Amniotic stem cell (primary cell): ENCODE results near the gene DSCAML1.

Experiments used
- DNase-seq: peaks from one replicate; lab custom pipeline; 2025; lab: John Stamatoyannopoulos, UW

DSCAML1 gene

DNA sequence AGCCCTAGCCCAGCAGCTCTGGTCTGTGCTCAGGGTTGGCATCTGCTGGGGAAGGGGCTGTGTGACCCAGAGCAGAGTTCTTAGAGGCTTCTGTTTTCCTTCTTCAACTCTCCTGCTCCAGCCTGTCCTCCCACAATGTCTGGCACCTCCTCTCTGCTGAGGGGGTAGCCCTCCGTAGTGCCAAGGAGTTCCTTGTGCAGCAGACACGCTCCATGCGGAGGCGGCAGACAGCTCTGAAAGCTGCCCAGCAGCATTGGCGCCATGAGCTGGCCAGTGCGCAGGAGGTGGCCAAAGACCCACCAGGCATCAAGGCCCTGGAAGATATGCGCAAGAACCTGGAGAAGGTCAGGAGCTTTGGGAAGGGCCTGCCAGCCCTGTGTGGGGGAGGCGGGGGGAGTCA, 400.0 kb downstream of the DSCAML1 start:
- no peak for DNase-seq

- DNase-seq = no peak
Observed at GRCh38 chr11:117395476-117395875, 401.5 kb downstream of the DSCAML1 start.

DNA sequence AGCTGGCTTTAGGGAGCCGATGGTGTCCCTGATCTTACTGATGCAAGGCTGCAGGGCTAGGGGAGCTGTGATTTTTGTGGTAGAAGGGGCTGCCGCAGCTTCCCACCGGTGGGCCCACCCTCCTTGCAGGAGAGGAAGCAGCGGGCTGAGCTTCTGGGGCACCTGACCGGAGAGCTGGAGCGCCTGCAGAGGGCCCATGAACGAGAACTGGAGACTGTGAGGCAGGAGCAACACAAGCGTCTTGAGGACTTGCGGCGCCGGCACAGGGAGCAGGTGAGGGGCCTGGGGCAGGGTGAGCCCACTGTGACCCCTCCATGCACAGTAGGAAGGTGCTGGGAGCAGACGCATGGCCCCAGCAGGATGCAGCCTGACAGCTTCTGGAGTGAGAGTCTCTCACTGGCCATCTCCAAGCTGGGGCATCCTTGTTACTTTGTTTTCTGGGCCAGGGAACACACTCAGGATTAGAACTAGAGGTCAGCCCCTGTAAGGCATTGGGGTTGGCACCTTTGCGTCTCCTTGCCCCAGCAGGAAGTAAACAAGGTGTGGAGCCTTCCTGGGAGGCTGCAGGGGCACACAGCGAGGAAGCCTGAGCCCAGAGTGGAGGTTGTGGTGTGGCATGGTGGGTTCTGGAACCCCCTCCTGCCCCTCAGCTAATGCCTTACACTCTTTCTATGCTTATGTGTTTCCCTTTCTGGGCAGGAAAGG, 402.6 kb downstream of the DSCAML1 start:
- no peak for DNase-seq

- DNase-seq = no peak
Observed at GRCh38 chr11:117392979-117393378, 404.0 kb downstream of the DSCAML1 start.

DNA sequence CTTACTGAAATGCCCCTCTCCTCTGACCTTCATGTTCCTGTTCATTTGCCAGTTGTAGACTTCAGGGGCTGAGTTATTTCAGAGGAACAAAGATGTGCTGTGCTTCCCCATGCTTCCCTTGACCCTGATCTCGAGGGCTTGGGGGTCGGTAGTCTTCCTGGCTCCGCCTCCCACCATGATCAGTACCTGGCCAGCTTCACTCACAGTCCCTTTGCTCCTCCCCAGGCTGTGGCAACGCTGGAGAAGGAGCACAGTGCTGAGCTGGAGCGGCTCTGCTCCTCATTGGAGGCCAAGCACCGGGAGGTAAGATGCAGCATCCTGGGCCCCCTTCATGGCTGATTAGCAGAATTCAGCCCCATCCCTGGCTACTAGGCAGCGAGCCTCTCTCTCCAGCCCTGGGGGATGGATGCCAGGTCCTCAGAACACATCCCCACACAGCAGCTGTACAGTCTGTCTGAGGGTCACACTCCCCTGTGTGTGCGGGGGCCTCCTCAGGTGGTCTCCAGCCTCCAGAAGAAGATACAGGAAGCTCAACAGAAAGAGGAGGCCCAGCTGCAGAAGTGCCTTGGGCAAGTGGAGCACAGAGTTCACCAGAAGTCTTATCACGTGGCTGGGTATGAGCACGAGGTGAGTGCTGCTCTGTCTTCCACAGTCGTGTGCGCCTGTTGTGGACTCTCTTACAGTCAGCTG, 404.9 kb downstream of the DSCAML1 start:
- no peak for DNase-seq

DNA sequence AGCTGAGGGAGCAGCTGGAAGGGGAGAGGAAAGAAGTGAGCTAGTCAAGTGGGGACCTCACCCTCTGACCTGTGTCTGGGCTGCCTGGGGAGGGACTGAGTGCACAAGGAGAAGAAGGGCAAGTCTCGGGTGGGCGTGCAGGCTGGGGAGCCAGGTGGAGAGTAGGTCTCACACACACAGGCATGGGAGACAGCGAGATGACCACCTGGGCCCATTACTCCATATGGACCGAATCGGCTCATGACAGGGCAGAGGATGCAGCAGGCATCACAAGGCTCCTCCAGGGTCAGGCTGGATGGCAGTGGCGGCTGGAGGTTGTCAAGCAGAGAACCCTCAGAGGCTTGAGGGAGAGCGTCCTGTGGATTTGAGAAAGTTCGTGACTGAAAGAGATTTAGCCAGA, 405.8 kb downstream of the DSCAML1 start:
- no peak for DNase-seq

DNA sequence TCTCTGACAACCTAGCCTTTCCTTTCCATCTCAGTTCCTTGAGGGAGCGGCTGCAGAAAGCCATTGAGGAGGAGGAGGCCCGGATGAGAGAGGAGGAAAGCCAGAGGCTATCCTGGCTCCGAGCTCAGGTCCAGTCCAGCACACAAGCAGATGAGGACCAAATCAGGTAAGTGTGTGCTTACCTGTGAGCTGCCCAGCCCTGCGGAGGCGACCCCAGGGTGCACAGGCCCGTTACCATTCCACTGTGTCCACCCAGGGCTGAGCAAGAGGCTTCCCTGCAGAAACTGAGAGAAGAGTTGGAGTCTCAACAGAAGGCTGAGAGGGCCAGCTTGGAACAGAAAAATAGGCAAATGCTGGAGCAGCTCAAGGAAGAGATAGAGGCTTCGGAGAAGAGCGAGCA, 406.3 kb downstream of the DSCAML1 start:
- DNase-seq = no peak

DNA sequence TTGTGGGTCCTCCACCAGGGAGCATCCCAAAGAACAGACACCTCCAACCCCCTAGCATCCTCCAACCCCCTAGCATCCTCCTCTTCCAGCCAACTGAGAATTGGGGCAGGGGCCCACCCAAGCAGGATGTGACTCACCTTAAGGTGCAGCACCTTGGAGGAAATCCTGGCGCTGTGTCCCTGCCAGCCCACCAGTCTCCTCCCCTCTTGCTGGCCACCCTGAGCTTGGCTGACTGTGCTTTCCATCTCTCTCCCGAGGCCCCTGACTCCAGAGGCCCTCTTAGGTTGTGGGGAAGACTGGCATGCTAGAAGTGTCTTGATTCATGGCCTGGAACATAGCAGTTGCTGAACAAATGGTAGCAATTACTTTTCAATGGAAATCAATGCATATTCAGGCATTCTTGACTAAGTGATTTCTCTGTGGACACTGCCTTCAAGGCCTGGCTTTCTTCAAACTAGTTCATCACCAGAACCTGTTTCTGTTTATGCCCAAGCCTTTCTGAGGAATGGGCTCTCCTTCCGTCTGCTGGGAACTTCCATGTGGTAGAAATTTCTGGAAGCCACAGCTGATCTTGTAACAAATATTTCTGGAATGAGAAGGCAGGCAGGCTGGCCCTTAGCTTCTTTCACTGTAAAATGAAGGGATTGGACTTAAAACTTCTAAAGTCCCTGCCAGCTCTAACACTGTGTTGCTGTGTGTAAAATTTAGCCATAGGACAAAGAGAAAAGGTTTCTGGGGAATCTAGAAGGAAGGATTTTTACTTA, 408.8 kb downstream of the DSCAML1 start:
- no peak for DNase-seq

GRCh38 chr11:117385906-117386305, 411.1 kb downstream of the DSCAML1 start:
- no peak for DNase-seq

DNA sequence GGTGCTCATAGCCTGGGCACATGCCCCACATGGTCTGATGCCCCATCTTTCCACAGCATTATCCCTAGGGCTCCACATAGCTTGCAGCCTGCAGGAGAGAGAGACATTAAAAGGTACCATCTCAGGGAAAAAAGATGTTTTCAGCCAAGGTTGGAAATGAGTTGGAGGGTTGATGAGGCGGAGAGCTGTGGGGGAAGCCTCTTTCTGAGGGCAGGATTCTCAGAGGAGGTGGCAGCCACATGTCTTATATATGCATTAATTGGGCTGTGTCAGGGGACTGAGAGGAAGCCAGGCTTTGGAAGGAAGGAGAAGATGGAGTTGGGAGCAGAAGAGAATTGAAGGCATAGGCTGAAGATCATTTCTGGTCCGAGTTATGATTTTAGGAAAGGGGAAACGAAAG, 411.5 kb downstream of the DSCAML1 start:
- no peak for DNase-seq

DNA sequence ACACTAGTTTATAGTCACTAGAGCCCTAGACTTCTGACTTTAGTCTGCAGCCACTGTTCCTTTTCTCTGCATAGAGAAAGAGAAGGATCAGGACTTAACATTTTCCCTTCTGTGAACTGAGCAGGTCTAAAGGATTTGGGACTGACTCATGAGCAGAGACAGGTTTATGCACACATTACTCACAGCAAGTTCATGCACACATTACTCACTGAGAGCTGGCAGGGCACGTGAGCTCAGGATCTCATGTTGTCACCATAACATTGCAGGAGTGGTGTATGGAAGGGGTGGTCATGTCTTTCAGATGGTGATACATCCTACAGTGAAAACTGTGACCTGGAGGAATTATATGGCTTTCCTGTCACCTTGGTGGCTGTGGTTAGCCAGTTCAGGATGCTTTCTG, 413.0 kb downstream of the DSCAML1 start:
- DNase-seq = peak; percentile 17

GRCh38 chr11:117382746-117383145, 414.3 kb downstream of the DSCAML1 start:
- DNase-seq = no peak

GRCh38 chr11:117381481-117382387, 415.3 kb downstream of the DSCAML1 start:
- DNase-seq = no peak

DNA sequence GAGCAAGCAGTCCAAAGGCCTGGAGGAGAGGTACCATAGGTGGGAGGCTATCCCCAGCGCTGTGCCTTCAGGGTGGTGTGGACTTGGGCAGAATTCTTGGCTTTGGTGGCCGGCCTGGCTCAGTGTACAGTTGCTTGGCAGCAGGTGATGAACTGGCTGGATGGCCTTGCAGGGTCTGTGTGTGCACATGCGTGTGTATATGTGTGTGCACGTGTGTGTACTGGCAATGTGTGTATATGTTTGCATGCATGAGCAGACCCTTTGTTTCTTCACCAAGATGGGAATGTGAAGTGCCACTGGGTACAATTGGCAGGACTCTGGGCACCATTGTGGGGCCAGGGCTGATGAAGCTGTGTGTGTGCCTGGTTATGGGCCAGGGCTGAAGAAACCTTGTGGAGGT, 416.3 kb downstream of the DSCAML1 start:
- DNase-seq = no peak

GRCh38 chr11:117378976-117379865, 417.8 kb downstream of the DSCAML1 start:
- DNase-seq = no peak
